K562 (cell line): Measurements from ENCODE around the gene ACOT2. TPM values are rescaled to one million over a fixed set of nuclear protein-coding genes. Genes with fewer than 3 reads are reported as not detected.
"Not testable (repeated sequence)": the region's sequence is repeated elsewhere in the genome, so short reads cannot be mapped to it uniquely, and the experiment has no call there.

Experiments used
- ATAC-seq: fragments of 200-7000 bp; cut with Tn5 transposase; 3 replicates; pipeline ENCODE4 v1.9.1; 2020; ENCODE audit warnings: moderate library complexity
- BruUV-seq: library from RNA; stranded (reverse); fragments of 400-500 nt; replicated peaks from 2 replicates; lab custom pipeline; 2021; lab: Mats Ljungman, UMichigan
- CTCF ChIA-PET: fragments of 300-600 bp; formaldehyde crosslinking; extraction: SDS; loops from one replicate; lab custom pipeline; 2021; ENCODE audit warnings: low intra/inter-chr PET ratio; lab: Yijun Ruan, JAX
- POLR2A ChIA-PET: fragments of 300-600, 350-650 bp; sonication (Branson Sonifier 250); formaldehyde crosslinking; extraction: SDS; loops from one replicate; lab custom pipeline; 2021; ENCODE audit warnings: antibody characterized with exemption, inconsistent platforms; lab: Yijun Ruan, JAX
- DNase-seq, 4 experiments: peaks; one replicate each; pipeline versions ENCODE4 v3.0.0 to v3.0.0-alpha.2; 2011 to 2018; ENCODE audit warnings: low spot score in 3 of 4, mixed read lengths in 3 of 4; ENCODE audit errors: extremely low read depth in 1 of 4
- FAIRE-seq: peaks from 2 replicates; lab custom pipeline; 2011; peaks lifted over from hg19 to GRCh38; lab: Jason Lieb, UNC
- H2AFZ ChIP-seq: 2 replicates; pipeline ENCODE4 v1.6.0; 2011; ENCODE audit warnings: low read depth, low read length, control low read depth, inconsistent platforms
- H3K27ac ChIP-seq: fragments of 200-600 bp; 3 replicates; pipeline ENCODE4 v1.8.0; 2011; ENCODE audit warnings: low read depth, mild to moderate bottlenecking, control low read depth, inconsistent platforms, low read length, moderate library complexity, mixed read lengths; ENCODE audit errors: extremely low read depth
- H3K27me3 ChIP-seq, 2 experiments: fragments of 300-600 bp in 1 of 2; 2 replicates in 1 of 2; 3 replicates in 1 of 2; pipeline versions ENCODE4 v1.6.0 to v1.8.0; 2011; ENCODE audit warnings: inconsistent platforms in 2 of 2, low read length in 2 of 2, mild to moderate bottlenecking in 1 of 2, mixed read lengths in 1 of 2, moderate library complexity in 1 of 2; ENCODE audit not compliant: control insufficient read depth in 2 of 2, insufficient read depth in 2 of 2
- H3K36me3 ChIP-seq: fragments of 300-600 bp; 3 replicates; pipeline ENCODE4 v1.8.0; 2011; ENCODE audit warnings: mild to moderate bottlenecking, low read length, inconsistent platforms; ENCODE audit not compliant: control insufficient read depth, insufficient read depth
- H3K4me1 ChIP-seq, 2 experiments: fragments of 200-600 bp in 1 of 2; replicated peaks in 1 of 2; 2 replicates in 1 of 2; 3 replicates in 1 of 2; pipeline versions ENCODE4 v1.5.1 to v1.8.0; 2011; ENCODE audit warnings: inconsistent platforms in 2 of 2, low read length in 2 of 2, mild to moderate bottlenecking in 1 of 2, mixed read lengths in 1 of 2, moderate library complexity in 1 of 2; ENCODE audit not compliant: control insufficient read depth in 2 of 2, insufficient read depth in 2 of 2
- H3K4me2 ChIP-seq: 2 replicates; pipeline ENCODE4 v1.6.1; 2011; ENCODE audit warnings: low read length, control low read depth, inconsistent platforms, mixed read lengths; ENCODE audit not compliant: insufficient read depth
- H3K4me3 ChIP-seq: fragments of 200-600 bp; sonication (generic), shearing (Covaris generic); 2 replicates; pipeline ENCODE4 v1.5.1; 2016; ENCODE audit warnings: control low read depth, inconsistent platforms
- H3K79me2 ChIP-seq: fragments of 200-600 bp; 3 replicates; pipeline ENCODE4 v1.8.0; 2011; ENCODE audit warnings: low read length, inconsistent platforms; ENCODE audit not compliant: control insufficient read depth, insufficient read depth
- H3K9ac ChIP-seq, 2 experiments: 2 replicates each; pipeline versions ENCODE4 v1.6.0 to v1.6.1; 2011; ENCODE audit warnings: low read depth in 2 of 2, low read length in 2 of 2, control low read depth in 1 of 2, inconsistent platforms in 1 of 2, mild to moderate bottlenecking in 1 of 2, mixed read lengths in 1 of 2; ENCODE audit not compliant: insufficient read depth in 1 of 2
- H3K9me1 ChIP-seq: one replicate; pipeline ENCODE4 v1.6.0; 2011; ENCODE audit warnings: inconsistent platforms, mild to moderate bottlenecking, low read length, moderate library complexity; ENCODE audit not compliant: control insufficient read depth, insufficient read depth
- H3K9me3 ChIP-seq: replicated peaks from 2 replicates; pipeline ENCODE4 v1.5.1; 2011; ENCODE audit warnings: low read depth, low read length, inconsistent platforms; ENCODE audit not compliant: control insufficient read depth, insufficient read depth
- H4K20me1 ChIP-seq: replicated peaks from 2 replicates; pipeline ENCODE4 v1.6.1; 2011; ENCODE audit warnings: low read length, inconsistent platforms, mixed read lengths; ENCODE audit not compliant: control insufficient read depth, insufficient read depth
- GTF2E2 ChIP-seq: fragments of 200-800 bp; sonication (Bioruptor generic); IDR thresholded peaks from 2 replicates; pipeline ENCODE4 v1.6.1; 2016; ENCODE audit warnings: missing genetic modification characterization, missing compliant biosample characterization
- RBM39 ChIP-seq: fragments of 200-400 bp; formaldehyde crosslinking; optimal IDR thresholded peaks from 2 replicates; pipeline ENCODE3; 2018; ENCODE audit warnings: low read depth, low read length
- ZNF311 ChIP-seq: fragments of 250-450 bp; sonication (Bioruptor Pico); IDR thresholded peaks from 2 replicates; pipeline ENCODE4 v1.4.0; 2020; ENCODE audit warnings: mild to moderate bottlenecking, moderate library complexity
- WGBS: fragments of 100-300 bp; shearing (Covaris generic); methylation state at CpG from one replicate; pipeline ENCODE4 v1.1.6; 2016; ENCODE audit warnings: low coverage, mixed read lengths; ENCODE audit not compliant: insufficient coverage; ENCODE audit errors: missing lambda C conversion rate; 5-methylcytosine and 5-hydroxymethylcytosine counted together
- in situ Hi-C: fragments of 300-500 bp; cut with MboI; formaldehyde crosslinking; loops from 4 replicates; pipeline ENCODE4 v1.15.0; 2018; ENCODE audit warnings: inconsistent platforms, mixed read lengths
- intact Hi-C: fragments of 100-400 bp; cut with micrococcal nuclease; formaldehyde crosslinking; loops from 2 replicates; pipeline ENCODE4 v1.14.2; 2022
- polyA plus RNA-seq, 8 experiments: library from polyadenylated mRNA; depleted of rRNA in 4 of 8; stranded (reverse) in 5 of 8; unstranded in 3 of 8; fragments of >200 nt; fragmentation: Nextera tagmentation in 2 of 8; fragmentation: Illumina TruSeq in 1 of 8; extraction: Ambion mirVana in 2 of 8; extraction: Trizol in 1 of 8; gene quantifications; 2 replicates each; pipeline versions ENCODE4 v1.2.1 to v1.2.3, GENCODE V29; 2011 to 2014; ENCODE audit warnings: inconsistent platforms in 1 of 8, missing spikeins in 1 of 8
- total RNA-seq, 7 experiments: library from RNA; depleted of rRNA in 6 of 7; stranded (reverse); fragments of >200 nt in 6 of 7; fragmentation: Illumina TruSeq in 2 of 7; extraction: Trizol in 2 of 7; gene quantifications; 2 replicates each; pipeline versions ENCODE4 v1.2.1 to v1.2.3, GENCODE V29; 2011 to 2021; ENCODE audit warnings: low replicate concordance in 1 of 7

ACOT2 gene
- total and polyA plus RNA-seq, 9 of the 15 experiments (the other 6 are each of a cell fraction or from before 2014, with no cell fraction given): 0.04 to 0.15 (median 0.04) TPM; not detected in 6

DNA sequence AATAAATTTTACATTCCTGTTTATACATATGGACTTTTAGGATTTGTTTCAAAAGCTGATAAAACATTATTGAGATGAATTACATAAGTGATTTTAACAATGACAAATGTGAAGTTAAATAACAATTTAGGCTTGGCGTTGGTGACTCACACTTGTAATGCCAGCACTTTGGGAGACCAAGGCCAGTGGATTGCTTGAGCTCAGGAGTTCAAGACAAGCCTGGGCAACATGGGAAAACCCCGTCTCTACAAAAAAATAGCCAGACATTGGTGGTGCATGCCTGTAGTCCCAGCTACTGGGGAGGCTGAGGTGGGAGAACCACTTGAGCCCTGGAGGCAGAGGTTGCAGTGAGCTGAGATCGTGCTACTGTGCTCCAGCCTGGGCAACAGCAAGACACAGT lies 7.4 kb downstream of the ACOT2 start:
- no peaks in the 10 kb centered on the region for H3K27me3 ChIP-seq
- 11% methylated on average over 3 of the region's 3 CpGs for WGBS
- H3K9me1 ChIP-seq: no peaks in the 10 kb centered on the region
- FAIRE-seq: no peak
- ATAC-seq: no peak
- H3K79me2 ChIP-seq: no peaks in the 10 kb centered on the region
- H3K4me3 ChIP-seq: no peak overlapping the region
- H3K27ac ChIP-seq: no peak overlapping the region
- H4K20me1 ChIP-seq: no peaks in the 10 kb centered on the region
- no peak overlapping the region for H2AFZ ChIP-seq
- TF ChIP-seq RBM39 (no peak), GTF2E2 (tag) (no peak), ZNF311 (CRISPR knock-in tag) (no peak)
- ChIA-PET POLR2A (interaction anchor here (0.6 kb wide), 1 partner anchor 55 kb away, joined by 3 read pairs; no protein-coding TSS in a partner anchor), CTCF (no interaction called here)
- H3K9me3 ChIP-seq: no peaks in the 10 kb centered on the region
- no TSS peak for BruUV-seq
- H3K9ac ChIP-seq: no peak overlapping the region
- intact Hi-C loops (no loop called here), in situ Hi-C loops (no loop called here)
- H3K4me2 ChIP-seq: no peak overlapping the region
- DNase-seq: no peak
- H3K36me3 ChIP-seq: no peaks in the 10 kb centered on the region
- no peaks in the 10 kb centered on the region for H3K4me1 ChIP-seq

DNA sequence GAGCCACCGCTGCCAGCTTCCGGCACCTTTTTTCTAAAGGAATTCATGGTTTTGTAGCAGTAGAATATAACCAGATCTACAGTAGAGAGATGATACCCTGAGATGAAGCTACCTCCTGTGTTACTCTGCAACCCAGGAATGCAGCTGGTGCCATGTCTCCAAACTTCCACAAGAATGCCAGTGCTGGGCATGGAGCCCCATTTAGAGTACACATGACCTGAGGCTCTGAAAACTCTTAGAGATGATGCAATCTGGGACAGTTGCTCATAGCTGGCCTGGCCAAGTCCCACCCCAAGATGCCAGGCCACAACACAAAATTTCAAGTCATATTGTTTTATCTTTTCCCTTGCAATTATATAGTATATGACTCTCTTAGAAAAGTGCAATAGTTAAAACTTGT lies 8.2 kb downstream of the ACOT2 start:
- in situ Hi-C loops, intact Hi-C loops, H3K79me2 ChIP-seq, FAIRE-seq, H3K9me3 ChIP-seq, H3K36me3 ChIP-seq, CTCF ChIA-PET, BruUV-seq, H3K27me3 ChIP-seq, H3K4me3 ChIP-seq, H3K27ac ChIP-seq, ATAC-seq, H3K9ac ChIP-seq, H4K20me1 ChIP-seq, H3K4me1 ChIP-seq, H3K9me1 ChIP-seq, H3K4me2 ChIP-seq, DNase-seq, H2AFZ ChIP-seq: not testable (repeated sequence)
- POLR2A ChIA-PET: interaction anchor here (0.6 kb wide), 1 partner anchor 56 kb away, joined by 3 read pairs; no protein-coding TSS in a partner anchor
- WGBS: no CpG with 5 or more reads among the region's 2 CpGs

DNA sequence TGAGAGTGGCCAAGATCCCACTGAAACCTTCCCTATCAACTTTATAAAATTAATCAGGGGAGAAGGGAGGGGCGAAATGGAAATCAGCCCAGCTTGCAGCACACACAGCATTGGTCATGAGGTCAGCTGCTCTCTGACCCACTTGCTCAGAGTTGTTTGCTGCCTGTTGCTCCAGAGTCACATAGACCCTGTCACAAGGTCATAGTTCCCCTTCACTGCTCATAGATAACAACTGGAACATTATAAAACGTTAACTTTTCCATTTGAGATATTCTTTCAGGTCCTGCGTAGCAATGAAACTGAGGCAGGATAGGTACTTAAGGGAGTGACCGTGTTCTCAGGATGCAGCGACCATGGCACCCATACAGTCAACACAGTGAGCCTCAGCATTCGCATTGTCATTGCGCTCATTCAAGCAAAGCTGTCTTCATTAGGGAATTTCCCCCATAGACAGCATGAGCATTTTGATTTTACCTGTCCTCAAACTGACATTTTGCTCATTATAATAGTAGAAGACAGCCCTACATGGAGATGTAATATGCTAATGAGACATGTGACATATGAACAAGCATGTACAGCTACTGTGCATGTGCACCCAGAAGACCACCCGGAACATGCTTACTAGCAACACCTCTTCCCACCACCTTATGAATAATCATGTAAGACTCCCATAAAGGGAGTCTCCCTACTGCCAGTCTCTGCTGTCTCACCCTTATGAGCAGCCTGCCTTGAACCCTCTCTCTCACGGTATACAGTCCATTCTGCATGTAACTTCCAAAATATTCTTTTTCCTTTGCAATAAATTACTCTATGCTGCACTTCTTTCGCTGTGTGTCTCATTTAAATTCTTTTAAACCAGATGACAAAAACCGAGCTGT lies 13.3 kb downstream of the ACOT2 start:
- DNase-seq, H3K9me3 ChIP-seq, H3K4me3 ChIP-seq, ATAC-seq, H3K27ac ChIP-seq, H3K4me2 ChIP-seq, BruUV-seq, FAIRE-seq, H3K9me1 ChIP-seq, intact Hi-C loops, H4K20me1 ChIP-seq, H2AFZ ChIP-seq, H3K79me2 ChIP-seq, H3K4me1 ChIP-seq, H3K36me3 ChIP-seq, in situ Hi-C loops, POLR2A ChIA-PET, H3K9ac ChIP-seq, CTCF ChIA-PET, H3K27me3 ChIP-seq: not testable (repeated sequence)
- 46% methylated on average over 6 of the region's 11 CpGs for WGBS
